Sigmoid colon (tissue), 4 donors: ENCODE measurements around the gene CEP295NL.

Source experiments
- CTCF ChIP-seq, 4 experiments: fragments of 450-650 bp in 3 of 4; fragments of 200-600 bp in 1 of 4; IDR thresholded peaks; one replicate each; pipeline ENCODE4 v1.5.1; 2016 to 2019; ENCODE audit warnings: antibody characterized with exemption in 4 of 4, mild to moderate bottlenecking in 3 of 4, moderate library complexity in 2 of 4
- EP300 ChIP-seq, 4 donors: sonication (generic); formaldehyde crosslinking; IDR thresholded peaks; one replicate each; pipeline ENCODE4 v1.6.1; 2017; ENCODE audit warnings: antibody characterized with exemption in 4 of 4
- POLR2A ChIP-seq, 2 donors: fragments of 450-650 bp; IDR thresholded peaks; one replicate each; pipeline ENCODE4 v1.6.1; 2016; ENCODE audit warnings: antibody characterized with exemption in 2 of 2, mild to moderate bottlenecking in 2 of 2, moderate library complexity in 2 of 2
- POLR2AphosphoS5 ChIP-seq, 4 donors: sonication (generic); formaldehyde crosslinking; IDR thresholded peaks; one replicate each; pipeline ENCODE4 v1.6.1; 2017; ENCODE audit warnings: antibody characterized with exemption in 4 of 4

- TF ChIP-seq EP300 (IDR thresholded peaks at IDR 0.05), result no peak
- TF ChIP-seq CTCF (IDR thresholded peaks at IDR 0.05), result no peak
- no peak for TF ChIP-seq POLR2A (IDR thresholded peaks at IDR 0.05)
- TF ChIP-seq POLR2AphosphoS5 (IDR thresholded peaks at IDR 0.05), result no peak
Measured at GRCh38 chr17:78888941-78889518, 14.0 kb downstream of the CEP295NL start.
